A673 (cell line): Measurements from ENCODE around the gene DOK4. TPM values are rescaled to one million over a fixed set of nuclear protein-coding genes. Genes with fewer than 3 reads are reported as not detected.
A peak's percentile ranks its signal among the peaks of the same experiment; 100 is the strongest.

Source experiments
- BruUV-seq: library from RNA; stranded (reverse); fragments of 400-500 nt; replicated peaks from 2 replicates; lab custom pipeline; 2021; lab: Mats Ljungman, UMichigan
- CTCF ChIA-PET: fragments of 300-600 bp; sonication (Branson Sonifier 250); formaldehyde crosslinking; loops from one replicate; lab custom pipeline; 2022; ENCODE audit warnings: antibody characterized with exemption; lab: Charles Lee
- POLR2A ChIA-PET: fragments of 300-600 bp; sonication (Branson Sonifier 250); formaldehyde crosslinking; loops from one replicate; lab custom pipeline; 2022; ENCODE audit warnings: antibody characterized with exemption; ENCODE audit not compliant: low non-redundant PET; lab: Charles Lee
- DNase-seq: peaks from one replicate; pipeline ENCODE4 v3.0.0-alpha.2; 2015; ENCODE audit warnings: low spot score
- H3K27ac ChIP-seq: fragments of 200-600 bp; sonication (generic); 2 replicates; pipeline ENCODE4 v1.5.1; 2016; ENCODE audit warnings: mixed run types, low read depth, mild to moderate bottlenecking, mixed read lengths, antibody characterized with exemption, low read length; ENCODE audit not compliant: poor library complexity, severe bottlenecking
- H3K27me3 ChIP-seq: fragments of 200-600 bp; sonication (generic); replicated peaks from 2 replicates; pipeline ENCODE4 v1.6.1; 2017; ENCODE audit warnings: mixed run types, low read depth, mild to moderate bottlenecking, mixed read lengths, antibody characterized with exemption, low read length; ENCODE audit not compliant: insufficient read depth, poor library complexity
- H3K36me3 ChIP-seq: fragments of 200-600 bp; sonication (generic); 2 replicates; pipeline ENCODE4 v1.6.1; 2016; ENCODE audit warnings: mixed run types, mild to moderate bottlenecking, mixed read lengths, antibody characterized with exemption, low read length; ENCODE audit not compliant: insufficient read depth, poor library complexity, severe bottlenecking
- H3K4me1 ChIP-seq: fragments of 200-600 bp; sonication (generic); 2 replicates; pipeline ENCODE4 v1.6.1; 2017; ENCODE audit warnings: mixed run types, mild to moderate bottlenecking, mixed read lengths, antibody characterized with exemption, low read length; ENCODE audit not compliant: insufficient read depth, poor library complexity, severe bottlenecking
- H3K4me3 ChIP-seq: fragments of 200-600 bp; sonication (generic); 2 replicates; pipeline ENCODE4 v1.5.1; 2016; ENCODE audit warnings: low read depth, mixed run types, mild to moderate bottlenecking, mixed read lengths, low read length; ENCODE audit not compliant: poor library complexity, severe bottlenecking
- H3K9me3 ChIP-seq: fragments of 200-600 bp; sonication (generic); 2 replicates; pipeline ENCODE4 v1.6.1; 2016; ENCODE audit warnings: mixed run types, low read depth, mild to moderate bottlenecking, mixed read lengths, antibody characterized with exemption, low read length; ENCODE audit not compliant: poor library complexity, severe bottlenecking
- CTCF ChIP-seq: fragments of 300-800, 200-600 bp; sonication (generic); conservative IDR thresholded peaks from 2 replicates; pipeline ENCODE4 v1.5.1; 2017; ENCODE audit warnings: low read depth, mild to moderate bottlenecking, antibody characterized with exemption, low read length, moderate library complexity, mixed read lengths
- EZH2 ChIP-seq: fragments of 200-600 bp; sonication (generic); IDR thresholded peaks from 2 replicates; pipeline ENCODE4 v1.6.1; 2017; ENCODE audit warnings: borderline replicate concordance, low read depth, mild to moderate bottlenecking, mixed read lengths, antibody characterized with exemption, low read length; ENCODE audit not compliant: poor library complexity, severe bottlenecking
- intact Hi-C: fragments of 100-400 bp; cut with micrococcal nuclease; formaldehyde crosslinking; loops from one replicate; pipeline ENCODE4 v1.10.0; 2022; ENCODE audit not compliant: unreplicated experiment
- total RNA-seq: library from RNA; stranded (reverse); gene quantifications from 2 replicates; pipeline ENCODE4 v1.2.3, GENCODE V29; 2021

Gene DOK4
- total RNA-seq, 1 experiment from 2014 or later = 14.3 TPM

- no peak for TF ChIP-seq EZH2
- no peak for TF ChIP-seq CTCF
- H3K4me1 ChIP-seq = no peaks in the 10 kb centered on the region
- POLR2A ChIA-PET = no interaction called here
- DNase-seq = no peak
- H3K9me3 ChIP-seq = no peaks in the 10 kb centered on the region
- intact Hi-C loops = loop anchor here (2.0 kb wide), 1 partner anchor 56 kb away; no protein-coding TSS in a partner anchor
- peak overlapping the region; percentile 93 for H3K4me3 ChIP-seq
- H3K36me3 ChIP-seq = peaks cover 61% of the 10 kb centered on the region
- H3K27ac ChIP-seq = peak overlapping the region; percentile 73
- no peaks in the 10 kb centered on the region for H3K27me3 ChIP-seq
- no TSS peak for BruUV-seq
- CTCF ChIA-PET = interaction anchor here (0.6 to 1.2 kb wide), 4 partner anchors 10 to 74 kb away, joined by 3 to 5 read pairs (median 4); no protein-coding TSS in a partner anchor
Measured at GRCh38 chr16:57462978-57463362, 23.3 kb downstream of the DOK4 start.

GRCh38 chr16:57462209-57462977, 23.9 kb downstream of the DOK4 start, which contains the start of gene POLR2C:
Gene POLR2C (plus strand): TSS chr16:57462679. CDS start chr16:57462725, 46 bp downstream.
- ChIA-PET CTCF (interaction anchor here (0.6 to 1.2 kb wide), 5 partner anchors 11 to 75 kb away, joined by 3 to 6 read pairs (median 5); partner anchors contain the start of genes CIAPIN1 and COQ9), POLR2A (no interaction called here)
- H3K4me3 ChIP-seq = peak within 1 kb of the TSS; percentile 93
- peak within 1 kb of the TSS; percentile 73 for H3K27ac ChIP-seq
- no peak for TF ChIP-seq EZH2
- TF ChIP-seq CTCF = peak; percentile 98
- intact Hi-C loops = loop anchor here (2.0 kb wide), 1 partner anchor 56 kb away; no protein-coding TSS in a partner anchor
- no peaks in the 10 kb centered on the region for H3K9me3 ChIP-seq
- H3K36me3 ChIP-seq = peaks cover 63% of the 10 kb centered on the region
- no peaks in the 10 kb centered on the region for H3K4me1 ChIP-seq
- peak; percentile 92 for DNase-seq
- no peaks in the 10 kb centered on the region for H3K27me3 ChIP-seq
- no TSS peak for BruUV-seq

GRCh38 chr16:57452021-57452420, 34.3 kb downstream of the DOK4 start:
- ChIA-PET POLR2A (no interaction called here), CTCF (no interaction called here)
- no TSS peak for BruUV-seq
- Histone ChIP-seq H3K27me3 (no peaks in the 10 kb centered on the region), H3K4me1 (no peaks in the 10 kb centered on the region), H3K9me3 (no peaks in the 10 kb centered on the region), H3K27ac (no peak overlapping the region), H3K4me3 (no peak overlapping the region), H3K36me3 (peaks cover 49% of the 10 kb centered on the region)
- no peak for DNase-seq
- intact Hi-C loops = no loop called here
- TF ChIP-seq CTCF (no peak), EZH2 (no peak)
